ENCODE data around the gene TMEM238L. TPM values are rescaled to one million over a fixed set of nuclear protein-coding genes. Genes with fewer than 3 reads are reported as not detected.
A peak's percentile ranks its signal among the peaks of the same experiment; 100 is the strongest.

Gene TMEM238L
- polyA plus RNA-seq, 1 donor = 0.23 TPM

DNA sequence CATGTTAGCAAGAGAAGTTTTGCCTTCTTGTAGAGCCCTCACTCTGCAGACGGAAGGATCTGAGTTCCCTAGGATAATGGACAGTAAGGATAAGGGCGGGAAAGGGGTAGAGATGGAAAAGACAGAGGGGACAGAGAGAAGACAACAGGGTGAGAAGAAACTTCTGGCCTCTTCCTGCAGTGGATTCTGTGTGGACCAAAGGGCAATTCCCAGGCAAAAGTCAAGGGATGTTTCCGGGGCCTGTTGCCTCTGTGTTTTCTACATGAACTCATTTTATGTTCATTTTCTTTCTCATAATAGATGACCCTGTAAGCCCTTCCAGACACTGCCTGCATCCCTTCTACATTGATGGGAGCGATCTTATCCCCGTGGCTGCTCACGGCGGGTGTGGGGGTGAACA lies 647 bp upstream of the TMEM238L start:
- DNase-seq (ENCODE audit: low read depth) = no peak

DNA sequence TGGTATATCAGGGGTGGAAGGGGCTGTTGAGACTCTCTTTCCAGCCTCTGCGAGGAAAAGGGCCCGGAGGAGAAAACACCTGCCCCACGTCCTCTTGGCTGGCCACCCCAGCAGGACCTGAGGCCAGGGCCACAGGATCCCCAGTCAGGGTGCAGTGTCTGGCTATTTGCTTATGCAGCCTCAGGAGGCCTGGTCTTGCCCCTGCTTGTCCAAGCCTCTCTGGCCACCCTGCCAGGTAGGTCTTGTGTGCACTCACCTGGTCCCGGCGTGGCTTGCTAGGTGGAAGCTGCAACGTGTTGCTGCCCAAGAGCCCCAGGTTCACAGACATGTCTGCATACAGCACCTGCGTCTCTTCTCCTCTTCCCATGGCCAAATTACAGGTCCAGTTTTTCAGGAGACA lies 549 bp downstream of the TMEM238L start:
- no peak for DNase-seq (ENCODE audit: low read depth)

DNA sequence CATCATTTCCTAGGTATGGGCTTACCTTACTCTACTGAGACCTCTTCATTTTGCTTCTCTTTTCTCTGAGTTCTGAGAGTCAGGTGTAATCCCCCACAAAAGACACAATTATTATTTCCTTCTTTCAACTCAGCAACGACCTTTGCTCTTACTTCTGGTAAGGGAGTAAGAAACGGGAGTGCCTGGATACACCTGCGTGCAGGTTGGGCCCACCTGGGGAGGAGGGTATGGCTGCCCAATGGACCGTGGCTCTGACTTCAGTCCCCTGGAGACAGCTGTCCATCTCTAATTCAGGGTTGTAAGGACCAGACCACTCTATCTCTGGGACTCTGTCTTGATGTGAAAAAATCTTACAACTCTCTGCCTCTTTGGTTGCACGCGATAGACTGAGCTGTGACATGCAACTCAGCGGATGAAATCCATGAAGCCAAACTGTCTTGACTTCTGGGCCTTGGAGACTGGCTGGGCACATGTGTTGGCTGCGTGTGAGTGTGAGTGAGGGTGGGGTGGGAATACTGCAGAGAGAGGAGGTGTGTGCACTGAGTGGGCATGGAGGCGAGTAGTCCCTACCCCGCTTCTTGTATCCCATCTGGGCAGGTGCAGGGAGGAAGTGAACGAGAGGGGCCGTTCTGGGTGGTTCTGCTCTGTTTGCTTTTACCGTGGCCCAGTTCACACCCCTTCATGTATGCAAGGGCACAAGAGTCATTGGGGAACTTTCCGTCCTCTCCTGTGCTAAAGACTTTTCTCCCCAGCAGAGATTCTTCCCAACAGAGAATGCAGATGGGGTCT lies 1.2 kb downstream of the TMEM238L start:
- DNase-seq (ENCODE audit: low read depth) = no peak

DNA sequence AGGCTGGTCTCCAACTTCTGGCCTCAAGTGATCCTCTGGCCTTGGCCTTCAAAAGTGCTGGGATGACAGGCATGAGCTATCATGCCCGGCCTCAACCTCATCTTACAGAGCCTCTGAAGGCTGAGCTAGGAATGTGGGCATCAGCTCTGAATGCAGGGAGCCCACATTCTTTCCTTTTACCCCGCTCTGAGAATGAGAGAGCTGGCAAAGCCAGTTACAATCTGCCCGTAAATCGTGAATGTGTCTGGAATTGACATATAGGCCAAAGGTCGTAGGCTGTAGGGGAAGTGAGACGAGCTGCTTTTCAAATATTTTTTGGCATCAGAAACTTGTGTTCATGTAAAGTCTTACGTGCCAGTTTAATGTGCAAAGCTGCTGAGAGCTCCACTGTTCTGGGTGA lies 4.5 kb downstream of the TMEM238L start:
- DNase-seq (ENCODE audit: low read depth) = no peak

DNA sequence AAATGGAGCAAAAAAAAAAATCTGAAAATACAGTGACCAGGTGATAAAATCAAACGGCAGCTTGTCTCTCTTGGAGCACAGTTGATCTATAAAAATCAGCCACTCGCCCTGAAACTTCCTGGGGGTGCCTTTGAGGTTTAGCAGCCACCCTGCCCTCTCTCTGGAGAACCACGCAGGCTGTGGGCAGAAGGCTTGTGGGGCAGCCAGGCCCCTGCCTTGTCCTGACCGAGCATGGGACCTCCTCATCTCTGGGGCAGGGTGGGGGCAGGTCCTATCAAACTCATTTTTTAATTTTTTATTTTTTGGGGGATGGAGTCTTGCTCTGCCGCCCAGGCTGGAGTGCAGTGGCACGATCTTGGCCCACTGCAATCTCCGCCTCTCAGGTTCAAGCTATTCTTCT lies 5.0 kb downstream of the TMEM238L start:
- DNase-seq (ENCODE audit: low read depth) = no peak

DNA sequence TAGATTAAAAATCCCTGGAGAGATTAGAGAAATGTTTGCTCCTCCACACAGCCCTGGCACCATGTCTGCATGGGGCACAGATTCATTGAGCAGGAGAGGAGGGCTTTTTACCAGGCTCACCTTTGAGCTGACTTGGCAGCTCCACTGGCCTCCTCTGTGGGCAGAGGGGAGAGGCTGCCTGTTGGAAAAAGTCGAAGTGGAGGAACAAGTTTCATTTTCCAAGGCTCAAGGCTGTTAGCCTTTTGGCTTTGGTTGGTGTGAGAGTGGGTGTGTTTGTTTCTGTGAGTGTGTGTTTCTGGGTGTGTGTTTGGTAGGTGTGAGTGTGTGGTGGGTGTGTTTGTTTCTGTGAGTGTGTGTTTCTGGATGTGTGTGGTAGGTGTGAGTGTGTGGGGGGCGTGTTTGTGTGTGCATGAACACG lies 5.6 kb downstream of the TMEM238L start:
- no peak for DNase-seq (ENCODE audit: low read depth)

DNA sequence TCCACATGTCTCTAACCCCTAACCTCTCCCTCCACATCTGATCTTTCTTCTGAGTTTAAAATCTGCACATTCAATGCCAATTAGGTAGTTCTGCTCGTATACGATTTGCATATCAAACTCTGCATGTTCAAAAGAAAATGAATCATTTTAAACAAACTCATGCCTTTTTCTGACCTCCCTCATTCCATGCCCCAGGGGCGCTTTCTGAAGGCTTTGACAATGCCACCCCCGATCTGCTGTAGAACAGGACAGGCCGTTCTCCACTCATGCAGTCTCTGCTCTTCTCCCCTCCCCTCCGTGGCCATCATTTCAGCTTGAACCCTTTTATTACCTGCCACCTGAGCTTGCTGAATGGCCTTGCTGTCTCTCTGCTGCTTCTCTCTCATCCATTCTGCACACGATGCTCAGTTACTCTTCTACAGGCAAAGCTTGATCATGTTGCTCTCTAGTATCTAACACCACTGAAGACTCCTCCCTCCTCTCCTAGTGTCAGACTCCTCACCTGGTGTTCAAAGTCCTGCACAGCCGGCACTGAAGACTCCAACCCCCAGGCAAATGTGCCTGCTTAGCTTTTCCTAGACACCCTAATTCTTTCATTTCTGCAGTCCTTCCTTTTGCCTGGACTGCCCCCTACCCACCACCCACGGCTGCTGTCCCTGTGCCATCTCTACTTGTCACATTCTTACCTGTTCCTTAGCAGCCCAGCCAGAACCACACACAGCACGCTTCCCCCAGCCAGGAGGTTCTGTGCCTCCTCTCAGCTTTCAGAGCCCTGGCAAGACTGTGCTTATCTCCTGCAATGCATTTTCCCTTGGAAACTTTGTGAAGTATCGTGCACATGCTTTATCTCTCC lies 6.2 kb downstream of the TMEM238L start:
- no peak for DNase-seq (ENCODE audit: low read depth)

DNA sequence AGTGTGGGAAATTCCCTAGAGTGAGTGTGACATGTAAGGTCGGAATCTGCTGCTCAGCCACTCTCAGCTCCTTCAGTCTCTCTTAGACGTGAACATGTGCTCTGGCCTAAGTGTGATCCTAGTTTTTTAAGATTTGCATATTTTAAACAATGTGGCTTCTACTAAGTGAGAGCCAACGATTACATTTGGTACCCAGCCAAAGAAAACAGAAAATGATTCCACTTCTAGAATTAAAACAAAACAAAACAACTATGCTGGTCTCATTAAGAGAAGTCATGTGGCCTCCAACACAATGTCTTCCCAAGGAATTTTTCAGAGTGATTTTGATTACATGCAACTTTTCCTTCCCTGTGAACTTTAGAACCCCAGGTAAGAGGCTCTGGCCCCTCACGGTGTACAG lies 10.1 kb downstream of the TMEM238L start:
- no peak for DNase-seq (ENCODE audit: low read depth)

DNA sequence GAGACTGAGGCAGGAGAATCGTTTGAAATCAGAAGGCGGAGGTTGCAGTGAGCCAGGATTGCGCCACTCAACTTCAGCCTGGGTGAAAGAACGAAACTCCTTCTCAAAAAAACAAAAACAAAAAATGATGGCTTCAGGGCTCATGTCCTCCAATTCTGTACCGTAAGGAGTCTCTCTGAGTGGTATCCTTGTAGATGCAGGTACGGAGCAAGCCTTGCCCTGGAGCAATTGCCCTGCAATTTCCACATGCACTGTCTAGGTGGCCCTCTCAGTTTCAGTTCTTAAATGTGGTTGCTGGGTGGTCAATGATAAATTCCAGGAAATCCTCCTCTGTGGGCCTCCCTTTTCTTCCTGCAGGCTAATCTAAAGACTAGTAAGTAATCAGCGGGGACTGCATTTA lies 10.6 kb downstream of the TMEM238L start:
- no peak for DNase-seq (ENCODE audit: low read depth)

DNA sequence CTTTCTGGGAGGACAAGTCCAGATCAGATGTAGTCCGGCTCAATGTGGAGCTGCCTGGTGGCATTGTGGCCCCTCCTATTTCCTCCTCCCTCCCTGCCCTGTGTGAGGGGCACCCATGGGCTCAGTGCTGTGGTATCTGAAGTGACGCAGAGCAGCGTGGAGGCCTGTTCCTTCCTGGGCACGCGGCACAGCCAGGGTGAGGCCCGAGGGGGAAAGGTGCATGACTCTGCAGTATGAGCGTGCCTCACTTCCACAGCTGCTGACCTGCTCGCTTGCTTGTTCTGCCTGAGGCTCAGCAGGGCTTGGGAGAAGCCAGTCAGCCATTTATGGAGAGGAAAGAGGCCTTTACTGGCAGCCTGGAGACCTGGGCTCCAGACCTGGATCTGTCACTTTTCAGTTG lies 11.7 kb downstream of the TMEM238L start:
- no peak for DNase-seq (ENCODE audit: low read depth)

DNA sequence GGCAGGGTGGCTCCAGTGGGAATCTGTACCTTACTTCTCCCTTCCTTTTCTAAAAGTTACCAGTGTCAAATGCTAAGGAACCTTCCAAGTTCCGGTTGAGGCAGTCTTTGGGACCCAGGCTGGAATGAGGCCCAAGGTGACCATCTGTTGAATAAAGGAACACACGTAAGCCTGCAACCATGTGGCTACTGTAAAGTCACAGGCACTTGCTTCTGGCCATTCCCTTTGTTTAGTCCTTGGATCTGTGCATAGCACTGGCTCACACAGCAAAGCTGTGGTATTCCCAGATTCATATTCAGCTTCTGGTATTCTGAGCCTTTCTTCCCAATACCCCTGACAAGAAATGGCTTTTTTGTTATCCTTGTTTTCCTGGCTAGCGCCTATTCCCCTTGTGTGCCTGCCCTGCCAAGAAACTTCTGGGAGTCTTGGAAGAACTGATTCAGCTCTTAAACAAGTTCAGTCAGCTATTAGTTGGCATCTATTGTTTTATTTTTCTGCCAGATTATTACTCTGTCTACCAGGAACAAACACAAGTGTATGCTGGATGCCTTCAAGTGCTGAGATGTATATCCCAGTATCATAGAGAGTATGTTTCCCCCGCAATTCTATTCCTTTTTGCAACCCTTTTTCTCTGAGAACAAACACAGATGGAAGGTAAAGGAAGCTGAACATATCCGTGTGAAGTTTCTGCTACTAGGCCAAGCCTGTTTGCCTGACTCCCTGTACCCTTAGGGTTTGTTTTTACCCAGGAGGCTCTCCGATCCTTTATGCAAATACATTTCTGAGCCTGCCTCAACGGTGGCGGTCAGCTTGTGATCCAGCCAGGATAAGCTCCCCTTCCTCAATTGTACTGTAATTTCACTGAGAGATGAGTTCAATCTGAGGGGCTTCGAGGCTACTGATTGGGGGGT lies 13.2 kb downstream of the TMEM238L start:
- DNase-seq (ENCODE audit: low read depth) = peak; percentile 48

DNA sequence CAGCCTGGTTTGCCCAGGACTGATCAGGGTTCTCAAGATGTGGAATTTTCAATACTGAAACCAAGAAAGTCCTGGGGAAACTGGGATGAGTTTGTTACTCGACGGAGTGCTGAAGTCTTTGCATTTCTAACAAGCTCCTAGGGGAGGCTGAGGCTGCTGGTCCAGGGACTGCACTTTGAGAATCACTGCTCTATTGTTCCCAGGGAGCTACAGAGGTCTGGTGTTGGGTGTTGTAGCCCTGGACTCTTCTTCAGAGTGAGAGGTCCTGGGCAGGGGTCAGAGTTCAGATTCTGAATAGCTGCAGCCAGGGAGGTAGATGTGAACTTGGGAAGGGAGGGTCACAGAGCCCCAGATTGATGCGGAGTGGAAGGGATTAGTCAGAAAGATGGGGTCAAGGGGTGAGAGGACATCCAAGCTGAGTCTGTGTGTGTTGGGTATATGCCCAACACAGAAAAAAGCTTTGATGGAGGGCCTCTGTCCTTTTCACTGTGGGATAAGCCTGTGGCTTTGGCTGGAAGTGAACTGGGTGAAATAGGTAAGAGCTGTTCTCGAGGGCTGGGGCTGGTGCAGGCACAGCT lies 14.1 kb downstream of the TMEM238L start:
- DNase-seq (ENCODE audit: low read depth) = no peak

DNA sequence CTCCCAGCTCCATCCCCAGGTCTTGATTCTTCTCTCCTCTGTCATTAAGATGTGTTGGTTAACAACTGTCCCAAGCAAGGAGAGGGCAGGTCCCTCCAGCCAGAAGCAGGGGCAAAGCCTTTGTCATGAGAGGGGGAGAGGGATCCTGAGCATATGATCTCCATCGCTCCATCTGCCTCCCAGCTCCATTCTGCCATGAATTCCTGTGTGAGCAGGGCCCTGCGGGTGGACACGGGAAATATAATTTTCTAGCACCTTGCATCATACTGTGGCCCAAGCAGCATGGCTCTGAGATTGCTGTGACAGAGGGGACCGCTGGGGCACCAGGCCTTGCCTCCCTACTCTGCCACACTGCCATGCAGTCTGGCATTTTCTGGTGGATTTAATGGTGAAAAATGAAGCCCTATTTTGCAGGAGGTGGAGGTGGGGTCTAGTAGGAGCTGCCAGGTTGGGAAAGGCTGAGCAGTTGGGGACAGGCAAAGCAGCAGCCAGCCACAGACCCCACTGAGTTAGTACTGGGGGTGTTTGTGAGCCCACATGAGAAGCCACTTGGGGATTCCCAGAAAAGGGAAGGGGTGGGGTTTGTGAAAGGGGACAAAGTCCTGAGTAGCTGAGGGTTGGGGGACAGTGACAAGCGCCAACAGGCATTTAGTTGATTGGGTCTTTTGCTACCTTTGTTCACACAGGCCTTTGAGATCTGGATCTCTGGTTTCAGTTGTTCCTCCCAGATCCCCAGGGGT lies 16.4 kb downstream of the TMEM238L start:
- no peak for DNase-seq (ENCODE audit: low read depth)

DNA sequence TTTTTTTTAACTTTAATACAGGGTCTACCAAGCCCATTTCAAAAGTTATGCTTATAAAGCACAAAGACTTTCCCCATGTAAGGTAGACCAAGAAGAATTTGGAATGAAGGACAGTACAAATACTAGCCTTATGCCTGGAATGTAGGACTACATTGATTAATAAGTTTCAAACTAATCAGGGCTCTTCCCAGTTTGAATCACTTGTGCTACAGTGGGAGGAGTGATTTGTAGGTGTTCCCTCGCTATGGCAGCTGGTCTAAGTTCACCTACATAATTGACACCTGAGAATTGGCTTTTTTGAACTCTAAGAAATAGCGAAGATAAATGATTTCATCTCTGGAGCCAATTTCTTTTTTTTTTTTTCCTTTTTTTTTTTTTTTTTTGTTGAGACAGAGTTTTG lies 18.6 kb downstream of the TMEM238L start:
- no peak for DNase-seq (ENCODE audit: low read depth)

DNA sequence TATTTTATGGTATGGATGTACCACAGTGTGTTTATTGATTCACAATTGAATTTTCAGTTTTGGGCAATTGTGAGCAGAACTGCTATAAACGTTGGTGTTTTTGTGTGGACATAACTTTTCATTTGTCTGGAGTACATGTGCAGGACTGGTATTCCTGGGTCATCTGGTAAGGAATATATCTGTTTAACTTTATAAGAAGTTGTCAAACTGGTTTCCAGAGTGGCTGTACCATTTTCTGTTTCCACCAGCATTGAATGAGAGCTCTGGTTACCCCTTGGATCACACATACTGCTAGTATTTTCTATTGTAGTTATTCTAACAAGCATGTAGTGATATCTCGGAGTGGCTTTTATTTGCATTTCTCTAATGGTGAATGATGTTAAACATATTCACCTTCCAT lies 24.3 kb downstream of the TMEM238L start:
- no peak for DNase-seq (ENCODE audit: low read depth)

DNA sequence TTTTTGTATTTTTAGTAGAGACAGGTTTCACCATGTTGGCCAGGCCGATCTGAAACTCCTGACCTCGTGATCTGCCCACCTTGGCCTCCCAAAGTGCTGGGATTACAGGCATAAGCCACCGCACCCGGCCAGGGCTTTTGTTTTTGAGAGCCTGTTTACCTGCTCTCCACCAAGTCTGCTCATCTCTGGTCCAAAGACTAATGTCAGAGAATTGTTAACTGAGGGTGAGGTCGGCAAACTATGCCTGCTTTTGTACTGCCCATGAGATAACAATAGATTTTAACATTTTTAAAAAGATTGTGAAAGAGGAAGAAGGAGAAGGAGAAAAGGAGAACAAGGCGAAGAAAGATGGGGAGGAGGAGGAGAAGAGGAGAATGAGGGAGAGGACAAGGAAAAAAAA lies 26.0 kb downstream of the TMEM238L start:
- DNase-seq (ENCODE audit: low read depth) = no peak

DNA sequence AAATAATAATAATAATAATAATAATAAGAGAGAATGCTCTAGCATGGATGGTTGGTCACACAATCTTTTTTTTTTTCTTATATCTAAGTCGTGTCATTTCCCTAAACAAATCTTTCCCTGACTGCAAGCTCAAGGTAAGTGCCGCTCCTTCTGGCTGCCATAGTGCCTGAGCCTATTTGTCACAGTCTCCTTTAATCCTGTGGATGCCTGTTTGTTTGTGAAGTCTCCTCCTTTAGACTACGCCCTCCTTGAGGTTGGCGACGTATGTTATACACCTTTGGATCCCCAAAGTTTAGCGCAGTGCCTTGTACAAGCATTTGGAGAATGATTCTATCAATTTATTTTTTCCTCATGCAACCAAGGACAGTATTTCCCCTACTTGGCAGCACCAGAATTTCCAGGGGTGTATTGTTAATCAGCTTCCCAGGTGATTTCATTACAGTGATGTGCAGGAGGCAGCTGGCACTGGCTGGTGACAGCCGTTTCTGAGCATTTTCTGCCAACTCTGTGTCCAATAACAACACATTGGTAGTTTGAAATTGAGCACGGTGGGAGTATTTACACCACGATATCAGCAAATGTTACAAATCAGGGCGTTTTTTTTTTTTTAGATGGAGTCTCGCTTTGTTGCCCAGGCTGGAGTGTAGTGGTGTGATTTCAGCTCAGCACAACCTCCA lies 26.6 kb downstream of the TMEM238L start:
- no peak for DNase-seq (ENCODE audit: low read depth)

DNA sequence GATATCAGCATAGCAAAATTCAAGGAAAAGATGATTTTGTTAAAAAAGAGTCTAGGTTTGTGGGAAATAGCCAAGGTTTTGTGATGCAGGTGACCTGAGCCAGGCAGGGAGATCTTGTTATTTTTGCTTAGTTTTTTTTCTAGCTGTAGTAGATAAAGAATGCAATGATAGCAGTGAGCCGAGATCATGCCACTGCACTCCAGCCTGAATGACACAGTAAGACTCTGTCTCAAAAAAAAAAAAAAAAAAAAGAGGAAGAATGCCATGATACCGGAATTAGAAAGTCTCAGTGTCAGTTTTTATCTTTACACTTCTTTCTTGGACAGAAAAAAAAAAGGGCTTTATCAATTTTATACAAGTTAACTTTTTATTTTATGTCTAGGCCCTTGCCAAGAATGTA lies 27.5 kb downstream of the TMEM238L start:
- DNase-seq (ENCODE audit: low read depth) = no peak

DNA sequence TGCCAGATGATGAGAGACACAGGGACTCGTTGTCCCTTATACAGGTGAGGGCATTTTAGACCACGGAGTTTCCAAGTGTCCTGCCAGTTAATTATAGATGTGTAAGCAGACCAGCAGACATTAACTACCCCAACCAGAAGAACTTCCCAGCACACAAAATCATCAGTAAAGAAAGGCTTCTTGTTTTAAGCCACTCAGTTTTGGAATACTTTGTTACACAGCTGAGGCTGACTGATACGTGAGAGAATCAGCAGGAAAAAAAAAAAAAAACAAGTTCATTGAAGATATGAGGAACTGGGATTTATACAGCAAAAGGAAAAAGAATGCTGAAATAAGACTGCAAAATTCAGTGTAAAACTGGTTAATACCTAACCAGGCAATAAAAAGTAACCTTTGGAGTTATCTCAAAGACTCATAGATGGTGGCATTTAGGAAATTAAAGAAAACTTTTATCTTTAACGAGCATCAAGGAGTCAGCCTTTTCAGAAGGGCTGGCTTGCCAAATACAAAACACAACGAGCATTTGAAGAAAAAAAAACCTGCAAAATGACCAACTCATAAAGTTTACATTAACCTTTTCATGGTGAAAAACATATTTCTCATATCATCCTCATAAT lies 28.1 kb downstream of the TMEM238L start:
- DNase-seq (ENCODE audit: low read depth) = no peak

DNA sequence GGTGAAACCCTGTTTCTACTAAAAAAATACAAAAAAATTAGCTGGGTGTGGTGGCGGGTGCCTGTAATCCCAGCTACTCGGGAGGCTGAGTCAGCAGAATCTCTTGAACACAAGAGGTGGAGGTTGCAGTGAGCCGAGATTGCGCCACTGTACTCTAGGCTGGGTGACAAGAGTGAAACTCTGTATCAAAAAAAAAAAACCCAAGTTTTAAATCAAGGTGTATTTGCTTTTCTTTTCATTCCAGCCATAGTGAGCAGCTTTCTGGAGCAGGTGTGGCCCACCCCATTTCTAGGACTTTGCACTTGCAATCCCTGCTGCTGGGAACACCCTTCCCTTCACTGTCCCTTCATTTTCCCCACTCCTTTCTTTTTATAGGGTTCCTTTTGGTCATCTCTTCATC lies 28.8 kb downstream of the TMEM238L start:
- DNase-seq (ENCODE audit: low read depth) = no peak

Measured in forelimb muscle (tissue), 1 donor.